Gastroesophageal sphincter (tissue), 3 donors: ENCODE measurements around the gene KCTD17.

Experiments used
- POLR2A ChIP-seq, 2 donors: fragments of 450-650 bp; IDR thresholded peaks; one replicate each; pipeline ENCODE4 v1.6.1; 2017; ENCODE audit warnings: antibody characterized with exemption in 2 of 2, mild to moderate bottlenecking in 2 of 2, moderate library complexity in 1 of 2
- TF ChIP-seq, protein P1 (sequence below), 4 experiments: fragments of 200-600 bp in 2 of 4; fragments of 450-650 bp in 2 of 4; sonication (generic) in 1 of 4; IDR thresholded peaks; one replicate each; pipeline ENCODE4 v1.5.1; 2017 to 2019; ENCODE audit warnings: antibody characterized with exemption in 4 of 4, mild to moderate bottlenecking in 2 of 4, moderate library complexity in 2 of 4

GRCh38 chr22:37101311-37102066 lies 49.9 kb downstream of the KCTD17 start:
- TF ChIP-seq, protein P1, sequence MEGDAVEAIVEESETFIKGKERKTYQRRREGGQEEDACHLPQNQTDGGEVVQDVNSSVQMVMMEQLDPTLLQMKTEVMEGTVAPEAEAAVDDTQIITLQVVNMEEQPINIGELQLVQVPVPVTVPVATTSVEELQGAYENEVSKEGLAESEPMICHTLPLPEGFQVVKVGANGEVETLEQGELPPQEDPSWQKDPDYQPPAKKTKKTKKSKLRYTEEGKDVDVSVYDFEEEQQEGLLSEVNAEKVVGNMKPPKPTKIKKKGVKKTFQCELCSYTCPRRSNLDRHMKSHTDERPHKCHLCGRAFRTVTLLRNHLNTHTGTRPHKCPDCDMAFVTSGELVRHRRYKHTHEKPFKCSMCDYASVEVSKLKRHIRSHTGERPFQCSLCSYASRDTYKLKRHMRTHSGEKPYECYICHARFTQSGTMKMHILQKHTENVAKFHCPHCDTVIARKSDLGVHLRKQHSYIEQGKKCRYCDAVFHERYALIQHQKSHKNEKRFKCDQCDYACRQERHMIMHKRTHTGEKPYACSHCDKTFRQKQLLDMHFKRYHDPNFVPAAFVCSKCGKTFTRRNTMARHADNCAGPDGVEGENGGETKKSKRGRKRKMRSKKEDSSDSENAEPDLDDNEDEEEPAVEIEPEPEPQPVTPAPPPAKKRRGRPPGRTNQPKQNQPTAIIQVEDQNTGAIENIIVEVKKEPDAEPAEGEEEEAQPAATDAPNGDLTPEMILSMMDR (IDR thresholded peaks at IDR 0.05) = no peak
- no peak for TF ChIP-seq POLR2A (IDR thresholded peaks at IDR 0.05)
